GM19240 (cell line): Measurements from ENCODE around the gene CUL9.
A peak's percentile ranks its signal among the peaks of the same experiment; 100 is the strongest.

Experiments
- DNase-seq: peaks from one replicate; pipeline ENCODE4 v3.0.0; 2011; ENCODE audit warnings: low spot score; ENCODE audit not compliant: insufficient read length

Gene CUL9

GRCh38 chr6:43172104-43173007 is 9.6 kb upstream of the CUL9 start:
- no peak for DNase-seq

DNA sequence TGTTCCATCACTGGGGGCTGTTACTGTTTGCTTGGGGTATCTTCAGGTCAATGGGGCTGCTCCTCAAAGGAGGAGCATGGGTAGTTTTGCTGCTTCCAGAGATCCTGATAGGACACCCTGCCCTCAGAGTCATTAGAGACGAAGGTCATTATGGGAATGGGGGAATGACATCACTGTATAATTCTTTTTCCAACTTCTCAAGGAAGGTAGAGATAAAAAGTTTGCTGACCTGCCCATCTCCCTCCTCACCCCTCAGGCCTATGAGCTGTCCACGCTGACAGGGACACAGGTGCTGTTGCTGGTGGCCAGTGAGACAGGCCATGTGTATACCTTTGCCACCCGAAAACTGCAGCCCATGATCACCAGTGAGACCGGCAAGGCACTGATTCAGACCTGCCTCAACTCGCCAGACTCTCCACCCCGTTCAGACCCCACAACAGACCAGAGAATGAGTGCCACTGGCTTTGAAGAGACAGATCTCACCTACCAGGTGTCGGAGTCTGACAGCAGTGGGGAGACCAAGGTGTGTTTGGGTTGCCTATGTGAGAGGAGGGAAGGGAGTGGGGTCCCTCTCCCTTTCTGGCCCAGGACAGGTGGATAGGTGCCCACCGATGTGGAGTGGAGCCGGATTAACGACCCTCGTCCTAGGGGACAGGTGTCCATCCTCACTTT is 8.3 kb upstream of the CUL9 start:
- no peak for DNase-seq

DNA sequence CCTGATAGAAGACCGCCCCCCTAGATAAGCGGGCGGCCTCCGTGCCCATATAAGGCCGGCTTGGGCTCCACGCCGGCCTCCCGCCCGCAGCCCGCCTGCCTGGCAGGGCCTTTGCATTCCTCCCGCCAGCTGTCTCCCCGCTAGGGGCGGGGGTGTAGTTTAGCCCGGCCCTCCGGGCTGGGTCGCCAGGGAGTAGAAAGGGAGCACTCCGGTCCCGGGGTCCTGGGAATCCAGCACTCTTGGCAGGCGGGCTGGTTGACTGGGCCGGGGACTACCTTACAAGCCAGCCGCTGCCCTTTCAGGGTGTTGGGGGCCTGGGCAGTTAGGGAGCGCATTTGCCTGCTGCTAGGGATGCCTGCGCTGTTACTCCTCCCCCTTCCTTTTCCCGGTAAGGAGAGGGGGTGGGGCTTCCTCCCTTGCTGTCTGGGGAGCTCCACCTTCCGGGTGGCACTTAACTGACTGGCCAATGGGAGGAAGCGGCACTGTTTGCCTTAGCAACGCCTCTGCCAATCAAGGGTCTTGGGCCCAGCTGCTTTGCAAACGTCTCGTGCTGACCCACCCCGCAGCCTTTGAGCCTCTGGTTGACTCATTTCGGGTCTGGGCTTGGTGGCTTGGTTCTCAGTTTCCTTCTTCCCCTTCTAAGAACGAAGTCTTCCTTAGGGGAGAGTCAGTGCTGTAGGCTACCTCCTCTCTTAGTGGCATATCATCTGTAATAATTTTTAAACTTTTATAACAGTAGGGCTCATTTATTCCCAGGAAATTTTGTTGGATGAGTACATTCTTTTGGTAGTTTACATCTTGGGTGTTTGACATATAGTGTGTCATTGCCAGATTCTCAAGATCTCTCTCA is 7.5 kb upstream of the CUL9 start:
- peak; percentile 98 for DNase-seq

DNA sequence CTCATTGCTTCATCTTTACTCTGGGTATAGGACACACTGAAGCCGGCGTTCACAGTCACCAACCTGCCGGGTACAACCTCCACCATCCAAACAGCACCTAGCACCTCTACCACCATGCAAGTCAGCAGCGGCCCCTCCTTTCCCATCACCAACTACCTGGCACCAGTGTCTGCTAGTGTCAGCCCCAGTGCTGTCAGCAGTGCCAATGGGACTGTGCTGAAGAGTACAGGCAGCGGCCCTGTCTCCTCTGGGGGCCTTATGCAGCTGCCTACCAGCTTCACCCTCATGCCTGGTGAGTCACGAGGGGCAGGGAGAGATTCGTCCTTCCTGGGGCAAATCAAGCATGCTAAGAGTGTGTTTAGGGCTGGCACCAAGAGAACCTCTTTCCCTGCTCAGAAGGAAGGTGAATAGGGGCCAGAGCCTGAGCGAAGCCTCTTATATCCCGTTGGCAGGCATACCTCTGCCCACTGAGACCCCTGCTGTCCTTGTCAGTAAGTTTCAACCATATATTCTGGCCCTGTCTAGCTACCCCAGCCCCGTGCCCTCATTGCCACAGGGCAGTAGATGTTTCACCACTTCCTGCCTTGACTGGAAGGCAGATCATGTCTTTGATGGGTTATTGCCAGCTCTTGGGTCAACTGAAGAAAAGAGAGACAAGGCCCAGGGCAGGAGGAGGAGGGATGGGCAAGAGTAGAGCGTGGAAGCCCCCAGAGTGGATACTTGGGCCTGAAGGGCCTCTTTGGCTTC is 6.1 kb upstream of the CUL9 start:
- no peak for DNase-seq

GRCh38 chr6:43176423-43176786 is 5.6 kb upstream of the CUL9 start:
- DNase-seq: no peak

DNA sequence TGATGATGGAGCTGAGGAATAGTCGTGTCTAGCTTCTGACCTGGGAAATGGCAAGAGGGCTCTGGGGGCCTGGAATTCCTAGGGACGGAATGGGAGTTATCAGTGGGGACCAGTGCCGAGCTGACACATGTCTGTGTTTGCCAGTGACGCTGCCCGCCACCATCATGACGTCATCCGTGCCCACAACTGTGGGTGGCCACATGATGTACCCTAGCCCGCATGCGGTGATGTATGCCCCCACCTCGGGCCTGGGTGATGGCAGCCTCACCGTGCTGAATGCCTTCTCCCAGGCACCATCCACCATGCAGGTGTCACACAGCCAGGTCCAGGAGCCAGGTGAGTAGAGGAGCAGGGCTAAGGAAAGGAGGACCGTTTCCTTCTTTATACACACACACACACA is 3.8 kb upstream of the CUL9 start:
- no peak for DNase-seq

DNA sequence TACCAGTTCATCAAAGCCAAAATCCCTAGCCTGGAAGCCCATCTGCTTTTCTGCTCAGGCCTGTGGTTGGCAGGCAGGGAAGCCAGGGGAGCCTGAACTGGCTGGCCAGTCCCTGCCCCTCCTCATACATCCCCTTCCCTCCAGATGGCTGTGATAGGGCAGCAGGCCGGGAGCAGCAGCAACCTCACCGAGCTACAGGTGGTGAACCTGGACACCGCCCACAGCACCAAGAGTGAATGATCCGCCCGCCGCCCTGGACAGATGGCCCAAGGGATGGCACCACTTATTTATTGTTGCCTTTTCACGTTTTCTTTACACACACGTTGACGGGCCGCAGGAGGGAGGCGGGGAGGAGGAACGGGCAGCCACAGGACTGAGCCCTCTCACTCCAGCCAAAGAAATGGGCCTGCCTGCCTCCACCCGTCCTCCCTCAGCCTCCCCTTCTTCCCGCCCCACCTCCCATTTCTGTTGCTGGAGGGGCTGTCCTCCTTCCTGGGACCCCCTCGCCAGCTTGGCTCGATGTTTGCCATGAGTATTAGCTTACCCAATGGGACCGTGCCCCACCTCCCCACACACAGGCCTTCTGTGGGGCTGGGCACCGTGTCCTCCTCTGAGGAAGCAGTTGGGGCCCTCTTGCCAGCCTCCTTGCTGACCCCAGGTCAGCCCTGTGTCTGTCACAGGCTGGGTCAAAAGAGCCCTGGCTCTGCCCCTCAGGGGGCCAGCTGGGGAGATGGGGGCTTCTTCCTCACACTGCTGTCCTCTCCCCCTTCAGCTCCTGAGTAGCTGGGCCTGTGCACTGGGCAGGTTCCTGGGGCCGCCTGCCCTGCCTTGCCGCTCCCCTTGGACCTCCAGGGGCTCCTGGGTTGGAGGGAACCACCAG is 2.8 kb upstream of the CUL9 start:
- DNase-seq: no peak

GRCh38 chr6:43180058-43180457 is 1.9 kb upstream of the CUL9 start:
- DNase-seq: no peak

DNA sequence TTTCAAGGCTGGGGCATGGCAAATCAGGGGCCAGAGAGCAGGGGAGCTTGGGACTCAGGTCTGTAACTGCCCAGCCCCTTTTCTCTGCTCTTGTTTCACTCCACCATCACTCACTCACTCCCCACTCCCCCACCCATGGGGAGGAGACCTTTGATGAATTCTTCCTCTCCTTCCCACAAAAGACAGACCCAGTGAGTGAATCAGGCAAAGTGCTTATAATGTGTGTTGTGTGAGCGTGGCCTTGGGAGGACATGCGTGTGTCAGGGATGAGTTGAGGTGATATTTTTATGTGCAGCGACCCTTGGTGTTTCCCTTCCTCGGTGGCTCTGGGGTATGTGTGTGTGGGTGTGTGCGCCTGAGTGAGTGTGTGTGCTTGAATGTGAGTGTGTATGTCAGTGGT is 1.0 kb upstream of the CUL9 start:
- DNase-seq: no peak

DNA sequence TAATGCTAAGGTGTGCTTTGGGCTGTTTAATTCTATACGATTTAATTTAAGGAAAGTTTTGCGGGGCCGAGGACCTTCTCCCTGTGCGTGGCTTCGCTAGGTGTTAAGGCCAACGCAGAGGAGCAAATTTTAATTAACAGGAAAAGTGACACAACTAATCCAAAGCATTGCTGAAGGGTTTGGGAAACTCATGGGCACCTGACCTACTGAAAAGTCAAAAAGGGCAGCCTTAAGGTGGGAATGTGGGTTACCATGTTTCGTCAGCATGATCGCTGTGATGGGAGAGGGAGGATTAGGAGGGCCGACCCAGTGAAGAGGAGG is 415 bp upstream of the CUL9 start:
- DNase-seq: no peak

GRCh38 chr6:43183441-43183840 is 1.4 kb downstream of the CUL9 start:
- DNase-seq: no peak

DNA sequence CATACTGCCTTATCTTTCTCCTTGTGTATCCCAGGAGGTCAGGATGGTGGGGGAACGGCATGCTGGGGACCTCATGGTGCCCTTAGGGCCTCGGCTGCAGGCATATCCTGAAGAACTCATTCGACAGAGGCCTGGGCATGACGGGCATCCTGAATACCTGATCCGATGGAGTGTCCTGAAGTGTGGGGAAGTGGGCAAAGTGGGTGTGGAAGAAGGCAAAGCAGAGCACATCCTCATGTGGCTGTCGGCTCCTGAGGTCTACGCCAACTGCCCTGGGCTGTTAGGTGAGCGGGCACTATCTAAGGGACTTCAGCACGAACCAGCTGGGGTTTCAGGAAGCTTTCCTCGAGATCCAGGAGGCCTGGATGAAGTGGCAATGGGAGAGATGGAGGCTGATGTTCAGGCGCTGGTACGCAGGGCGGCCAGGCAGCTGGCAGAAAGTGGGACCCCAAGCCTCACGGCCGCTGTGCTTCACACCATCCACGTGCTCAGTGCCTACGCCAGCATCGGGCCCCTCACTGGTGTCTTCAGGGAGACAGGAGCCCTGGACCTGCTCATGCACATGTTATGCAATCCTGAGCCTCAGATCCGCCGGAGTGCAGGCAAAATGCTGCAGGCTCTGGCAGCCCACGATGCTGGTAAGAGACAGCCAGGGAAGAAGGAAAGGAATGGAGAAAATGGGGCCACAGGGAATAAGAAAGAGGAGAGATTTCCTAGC is 2.4 kb downstream of the CUL9 start:
- DNase-seq: no peak

- DNase-seq: no peak
These were observed 3.5 kb downstream of the CUL9 start for GRCh38 chr6:43185391-43185985.

DNA sequence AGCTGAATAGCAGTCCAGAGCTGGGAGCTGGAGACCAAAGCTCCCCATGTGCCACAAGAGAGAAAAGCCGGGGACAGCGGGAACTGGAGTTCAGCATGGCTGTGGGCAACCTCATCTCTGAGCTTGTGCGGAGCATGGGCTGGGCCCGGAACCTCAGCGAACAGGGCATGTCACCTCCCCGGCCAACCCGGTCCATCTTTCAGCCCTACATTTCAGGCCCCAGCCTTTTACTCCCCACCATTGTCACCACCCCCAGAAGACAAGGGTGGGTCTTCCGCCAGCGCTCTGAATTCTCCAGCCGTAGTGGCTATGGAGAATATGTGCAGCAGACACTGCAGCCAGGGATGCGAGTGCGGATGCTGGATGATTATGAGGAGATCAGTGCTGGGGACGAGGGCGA is 4.0 kb downstream of the CUL9 start:
- DNase-seq: no peak

- DNase-seq: no peak
These were observed 4.7 kb downstream of the CUL9 start for GRCh38 chr6:43186706-43187105.

DNA sequence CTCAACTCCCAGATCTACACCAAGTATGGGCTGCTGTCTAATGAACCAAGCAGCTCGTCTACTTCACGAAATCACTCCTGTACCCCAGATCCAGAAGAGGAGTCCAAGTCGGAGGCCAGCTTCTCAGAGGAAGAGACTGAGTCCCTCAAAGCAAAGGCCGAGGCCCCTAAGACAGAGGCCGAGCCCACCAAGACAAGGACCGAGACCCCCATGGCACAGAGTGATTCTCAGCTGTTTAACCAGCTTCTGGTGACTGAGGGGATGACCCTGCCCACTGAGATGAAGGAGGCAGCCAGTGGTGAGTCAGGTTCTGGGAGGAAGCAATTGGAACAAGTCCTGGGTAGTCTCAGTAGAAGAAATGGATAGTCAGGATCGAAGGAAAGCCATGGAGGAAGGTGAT is 5.8 kb downstream of the CUL9 start:
- DNase-seq: no peak

GRCh38 chr6:43188426-43188825 is 6.4 kb downstream of the CUL9 start:
- no peak for DNase-seq

DNA sequence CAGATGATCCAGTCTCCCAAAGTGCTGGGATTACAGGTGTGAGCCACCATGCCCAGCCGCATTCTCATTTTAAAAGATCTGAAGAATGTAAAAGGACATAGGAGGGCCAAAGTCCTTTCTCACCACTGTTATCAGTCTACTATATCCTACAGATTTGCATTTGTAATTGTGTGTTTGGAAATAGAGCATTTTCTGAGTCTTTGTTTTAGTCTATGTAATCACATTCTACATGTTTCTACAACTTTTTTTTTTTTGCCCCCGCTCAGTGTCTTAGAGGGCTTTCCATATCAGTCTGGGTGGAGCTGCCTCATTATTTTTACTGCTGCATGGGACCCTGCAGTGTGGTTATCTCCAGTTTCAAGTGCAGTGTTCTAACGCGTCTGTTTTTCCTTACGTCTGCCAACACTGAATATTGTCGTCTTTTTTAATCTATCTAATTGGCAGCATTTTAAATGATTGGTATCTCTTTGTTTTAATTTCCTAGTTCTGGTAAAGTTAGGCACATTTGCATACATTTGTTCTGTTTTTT is 7.8 kb downstream of the CUL9 start:
- no peak for DNase-seq

DNA sequence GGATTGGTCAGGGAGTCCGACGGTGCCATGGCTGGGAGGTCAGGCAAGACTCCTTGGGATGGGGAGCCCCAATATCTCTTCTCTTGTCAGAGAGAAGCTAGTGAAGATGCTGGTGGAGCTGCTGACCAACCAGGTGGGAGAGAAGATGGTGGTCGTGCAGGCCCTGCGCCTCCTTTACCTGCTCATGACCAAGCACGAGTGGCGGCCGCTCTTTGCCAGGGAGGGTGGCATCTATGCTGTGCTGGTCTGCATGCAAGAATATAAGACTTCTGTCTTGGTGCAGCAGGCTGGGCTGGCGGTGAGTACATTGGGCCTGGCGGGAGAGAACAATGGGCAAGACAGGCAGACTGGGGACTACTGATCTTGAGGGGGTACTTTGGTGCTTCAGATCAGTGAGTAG is 10.9 kb downstream of the CUL9 start:
- no peak for DNase-seq
